ENCODE data around the gene TMEM125.
A peak's percentile ranks its signal among the peaks of the same experiment; 100 is the strongest.

TMEM125 gene

GRCh38 chr1:43234267-43234666 is 35.5 kb upstream of the TMEM125 start:
- DNase-seq (ENCODE audit: low read depth), result no peak
- Histone ChIP-seq H3K36me3 (ENCODE audit: control insufficient read depth, insufficient read depth, low read length, severe bottlenecking) (no peaks in the 10 kb centered on the region), H3K4me3 (ENCODE audit: low read length) (no peak overlapping the region)

GRCh38 chr1:43235040-43235439 is 34.7 kb upstream of the TMEM125 start:
- no peak for DNase-seq (ENCODE audit: low read depth)
- no peaks in the 10 kb centered on the region for H3K9me3 ChIP-seq (ENCODE audit: control insufficient read depth, low read length)
- peak overlapping the region; percentile 41 for H3K9ac ChIP-seq (ENCODE audit: low read length)
- no peaks in the 10 kb centered on the region for H3K36me3 ChIP-seq (ENCODE audit: control insufficient read depth, insufficient read depth, low read length, severe bottlenecking)
- H3K4me3 ChIP-seq (ENCODE audit: low read length), result no peak overlapping the region
- H3K4me1 ChIP-seq (ENCODE audit: control insufficient read depth, insufficient read depth, low read length), result peaks cover 64% of the 10 kb centered on the region
- H3K27me3 ChIP-seq (replicated peaks; ENCODE audit: control insufficient read depth, insufficient read depth, low read length), result no peaks in the 10 kb centered on the region

More at GRCh38 chr1:43234267-43234666, 35.5 kb upstream of the TMEM125 start:
- no peaks in the 10 kb centered on the region for H3K27me3 ChIP-seq (replicated peaks; ENCODE audit: control insufficient read depth, insufficient read depth, low read length)
- no peaks in the 10 kb centered on the region for H3K9me3 ChIP-seq (ENCODE audit: control insufficient read depth, low read length)
- peaks cover 71% of the 10 kb centered on the region for H3K4me1 ChIP-seq (ENCODE audit: control insufficient read depth, insufficient read depth, low read length)
- no peak overlapping the region for H3K9ac ChIP-seq (ENCODE audit: low read length)

- Histone ChIP-seq H3K4me1 (ENCODE audit: control insufficient read depth, insufficient read depth, low read length) (peaks cover 58% of the 10 kb centered on the region), H3K4me3 (ENCODE audit: low read length) (no peak overlapping the region), H3K9me3 (ENCODE audit: control insufficient read depth, low read length) (no peaks in the 10 kb centered on the region), H3K27me3 (replicated peaks; ENCODE audit: control insufficient read depth, insufficient read depth, low read length) (no peaks in the 10 kb centered on the region), H3K36me3 (ENCODE audit: control insufficient read depth, insufficient read depth, low read length, severe bottlenecking) (no peaks in the 10 kb centered on the region), H3K9ac (ENCODE audit: low read length) (peak overlapping the region; percentile 36)
- no peak for DNase-seq (ENCODE audit: low read depth)
Measured at GRCh38 chr1:43235451-43236121, 34.2 kb upstream of the TMEM125 start.

GRCh38 chr1:43237121-43237520 is 32.7 kb upstream of the TMEM125 start:
- Histone ChIP-seq H3K27me3 (replicated peaks; ENCODE audit: control insufficient read depth, insufficient read depth, low read length) (no peaks in the 10 kb centered on the region), H3K4me1 (ENCODE audit: control insufficient read depth, insufficient read depth, low read length) (peaks cover 44% of the 10 kb centered on the region), H3K9me3 (ENCODE audit: control insufficient read depth, low read length) (no peaks in the 10 kb centered on the region), H3K4me3 (ENCODE audit: low read length) (no peak overlapping the region), H3K36me3 (ENCODE audit: control insufficient read depth, insufficient read depth, low read length, severe bottlenecking) (no peaks in the 10 kb centered on the region), H3K9ac (ENCODE audit: low read length) (peak overlapping the region; percentile 27)
- peak; percentile 28 for DNase-seq (ENCODE audit: low read depth)

DNA sequence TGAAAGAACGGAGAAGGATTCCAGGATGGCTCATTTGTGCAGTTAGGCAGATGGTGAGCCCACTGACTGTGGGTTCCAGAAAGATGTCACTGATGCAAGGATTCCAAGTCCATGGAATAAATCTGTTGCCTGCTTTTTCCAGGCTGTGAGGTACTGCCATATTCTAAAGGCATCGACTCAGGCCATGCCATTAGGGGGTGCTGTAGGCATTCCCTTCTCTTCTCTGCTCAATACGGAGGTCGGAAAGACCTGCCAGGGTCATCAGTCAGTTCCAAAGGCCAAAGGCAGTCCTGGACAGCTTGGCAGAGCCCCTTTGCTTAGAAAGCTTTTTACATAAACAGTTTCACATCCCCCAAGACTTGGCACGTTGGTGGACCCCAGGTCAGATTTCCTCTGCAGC is 31.7 kb upstream of the TMEM125 start:
- DNase-seq (ENCODE audit: low read depth), result peak; percentile 79

GRCh38 chr1:43238991-43239469 is 30.8 kb upstream of the TMEM125 start:
- Histone ChIP-seq H3K36me3 (ENCODE audit: control insufficient read depth, insufficient read depth, low read length, severe bottlenecking) (no peaks in the 10 kb centered on the region), H3K27me3 (replicated peaks; ENCODE audit: control insufficient read depth, insufficient read depth, low read length) (no peaks in the 10 kb centered on the region), H3K4me1 (ENCODE audit: control insufficient read depth, insufficient read depth, low read length) (peaks cover 28% of the 10 kb centered on the region), H3K9ac (ENCODE audit: low read length) (no peak overlapping the region), H3K9me3 (ENCODE audit: control insufficient read depth, low read length) (no peaks in the 10 kb centered on the region), H3K4me3 (ENCODE audit: low read length) (no peak overlapping the region)
- no peak for DNase-seq (ENCODE audit: low read depth)

More for the DNA sequence above, 31.7 kb upstream of the TMEM125 start:
- no peaks in the 10 kb centered on the region for H3K27me3 ChIP-seq (replicated peaks; ENCODE audit: control insufficient read depth, insufficient read depth, low read length)
- H3K4me3 ChIP-seq (ENCODE audit: low read length), result no peak overlapping the region
- peak overlapping the region; percentile 27 for H3K9ac ChIP-seq (ENCODE audit: low read length)
- no peaks in the 10 kb centered on the region for H3K9me3 ChIP-seq (ENCODE audit: control insufficient read depth, low read length)
- H3K36me3 ChIP-seq (ENCODE audit: control insufficient read depth, insufficient read depth, low read length, severe bottlenecking), result no peaks in the 10 kb centered on the region
- H3K4me1 ChIP-seq (ENCODE audit: control insufficient read depth, insufficient read depth, low read length), result peaks cover 35% of the 10 kb centered on the region

GRCh38 chr1:43239484-43239883 is 30.3 kb upstream of the TMEM125 start:
- no peak overlapping the region for H3K9ac ChIP-seq (ENCODE audit: low read length)
- DNase-seq (ENCODE audit: low read depth), result no peak
- H3K27me3 ChIP-seq (replicated peaks; ENCODE audit: control insufficient read depth, insufficient read depth, low read length), result no peaks in the 10 kb centered on the region
- H3K36me3 ChIP-seq (ENCODE audit: control insufficient read depth, insufficient read depth, low read length, severe bottlenecking), result no peaks in the 10 kb centered on the region
- H3K4me1 ChIP-seq (ENCODE audit: control insufficient read depth, insufficient read depth, low read length), result peaks cover 28% of the 10 kb centered on the region
- H3K4me3 ChIP-seq (ENCODE audit: low read length), result no peak overlapping the region
- no peaks in the 10 kb centered on the region for H3K9me3 ChIP-seq (ENCODE audit: control insufficient read depth, low read length)

DNA sequence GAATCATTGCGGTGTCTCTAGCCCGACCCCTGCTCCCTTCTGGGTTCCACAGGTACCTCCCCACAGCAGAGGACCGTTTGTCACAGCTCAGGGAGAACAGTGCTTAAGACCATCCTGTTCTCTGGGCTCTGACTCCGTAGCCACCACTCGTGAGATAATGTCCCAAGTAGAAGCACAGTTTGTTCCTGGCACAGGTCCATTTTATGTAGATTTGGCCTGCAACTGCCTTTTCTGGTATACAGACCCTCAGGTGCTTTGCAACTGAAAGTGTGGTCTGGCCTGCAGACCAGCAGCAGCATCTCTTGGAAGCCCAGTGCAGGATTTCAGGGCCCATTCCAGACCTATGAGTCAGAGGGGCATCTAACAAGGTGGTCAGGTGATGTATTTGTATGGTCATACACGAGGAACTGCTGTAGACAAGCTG is 28.4 kb upstream of the TMEM125 start:
- Histone ChIP-seq H3K27me3 (replicated peaks; ENCODE audit: control insufficient read depth, insufficient read depth, low read length) (no peaks in the 10 kb centered on the region), H3K36me3 (ENCODE audit: control insufficient read depth, insufficient read depth, low read length, severe bottlenecking) (no peaks in the 10 kb centered on the region), H3K9me3 (ENCODE audit: control insufficient read depth, low read length) (no peaks in the 10 kb centered on the region), H3K4me3 (ENCODE audit: low read length) (no peak overlapping the region), H3K9ac (ENCODE audit: low read length) (no peak overlapping the region), H3K4me1 (ENCODE audit: control insufficient read depth, insufficient read depth, low read length) (peaks cover 15% of the 10 kb centered on the region)
- peak; percentile 3 for DNase-seq (ENCODE audit: low read depth)

DNA sequence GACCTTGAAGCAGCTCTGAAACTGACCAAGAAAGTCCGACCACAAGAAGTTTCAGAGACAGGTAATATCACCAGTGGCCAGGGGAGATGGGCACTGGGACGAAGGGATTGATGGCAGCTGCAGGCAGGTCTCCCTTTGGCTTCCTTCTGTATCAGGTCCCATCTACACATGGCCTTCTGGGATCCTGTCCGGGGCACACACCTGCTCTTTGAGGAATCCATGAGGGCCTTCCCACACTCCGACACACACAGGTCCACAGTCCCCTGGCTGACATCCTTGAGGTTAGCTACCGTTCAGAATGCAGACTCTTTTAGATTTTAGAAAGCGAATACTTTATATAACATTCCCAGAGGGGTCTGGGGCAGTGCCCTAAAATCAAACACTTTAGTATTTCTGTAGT is 26.5 kb upstream of the TMEM125 start:
- no peak for DNase-seq (ENCODE audit: low read depth)
- Histone ChIP-seq H3K36me3 (ENCODE audit: control insufficient read depth, insufficient read depth, low read length, severe bottlenecking) (no peaks in the 10 kb centered on the region), H3K9ac (ENCODE audit: low read length) (no peak overlapping the region), H3K9me3 (ENCODE audit: control insufficient read depth, low read length) (peaks cover 6% of the 10 kb centered on the region), H3K4me1 (ENCODE audit: control insufficient read depth, insufficient read depth, low read length) (peaks cover 7% of the 10 kb centered on the region), H3K4me3 (ENCODE audit: low read length) (no peak overlapping the region), H3K27me3 (replicated peaks; ENCODE audit: control insufficient read depth, insufficient read depth, low read length) (no peaks in the 10 kb centered on the region)

GRCh38 chr1:43246466-43247213 is 23.1 kb upstream of the TMEM125 start:
- no peak for DNase-seq (ENCODE audit: low read depth)
- H3K9me3 ChIP-seq (ENCODE audit: control insufficient read depth, low read length), result peaks cover 6% of the 10 kb centered on the region
- H3K9ac ChIP-seq (ENCODE audit: low read length), result no peak overlapping the region
- H3K36me3 ChIP-seq (ENCODE audit: control insufficient read depth, insufficient read depth, low read length, severe bottlenecking), result no peaks in the 10 kb centered on the region
- H3K27me3 ChIP-seq (replicated peaks; ENCODE audit: control insufficient read depth, insufficient read depth, low read length), result no peaks in the 10 kb centered on the region
- H3K4me1 ChIP-seq (ENCODE audit: control insufficient read depth, insufficient read depth, low read length), result no peaks in the 10 kb centered on the region
- H3K4me3 ChIP-seq (ENCODE audit: low read length), result no peak overlapping the region

DNA sequence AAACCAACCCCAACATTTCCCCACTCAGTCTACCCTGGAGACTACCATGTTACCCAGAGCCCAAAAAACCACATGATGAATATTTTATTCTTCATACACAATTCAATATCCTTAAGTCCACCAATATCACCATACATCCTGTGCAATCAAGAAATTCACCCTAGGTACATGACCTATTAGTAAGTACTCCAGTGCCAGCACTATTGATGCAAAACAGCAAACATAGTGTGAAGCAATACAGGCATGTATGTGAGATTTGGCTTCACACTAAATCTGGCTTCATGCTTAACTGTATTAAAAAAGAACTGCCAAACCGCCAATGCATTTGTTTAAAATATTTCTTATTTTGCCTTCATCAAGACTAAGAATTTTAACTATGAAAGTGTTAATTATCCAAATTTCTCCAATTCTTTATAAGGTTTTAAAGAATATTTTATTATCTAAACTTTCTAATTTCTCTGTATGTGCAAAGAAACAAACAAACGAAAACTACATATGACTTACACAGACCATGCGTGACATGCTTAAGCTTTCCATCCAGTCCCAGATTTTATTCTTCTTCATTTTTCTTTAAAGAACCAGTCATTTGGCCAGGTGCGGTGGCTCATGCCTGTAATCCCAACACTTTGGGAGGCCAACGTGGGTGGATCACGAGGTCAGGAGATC is 22.4 kb upstream of the TMEM125 start:
- no peaks in the 10 kb centered on the region for H3K4me1 ChIP-seq (ENCODE audit: control insufficient read depth, insufficient read depth, low read length)
- no peak overlapping the region for H3K9ac ChIP-seq (ENCODE audit: low read length)
- DNase-seq (ENCODE audit: low read depth), result no peak
- no peaks in the 10 kb centered on the region for H3K27me3 ChIP-seq (replicated peaks; ENCODE audit: control insufficient read depth, insufficient read depth, low read length)
- peaks cover 6% of the 10 kb centered on the region for H3K9me3 ChIP-seq (ENCODE audit: control insufficient read depth, low read length)
- no peak overlapping the region for H3K4me3 ChIP-seq (ENCODE audit: low read length)
- H3K36me3 ChIP-seq (ENCODE audit: control insufficient read depth, insufficient read depth, low read length, severe bottlenecking), result no peaks in the 10 kb centered on the region

Data from adipocyte (in vitro differentiated cells).